Activated CD4-positive, alpha-beta T cell treated with anti-CD3 and anti-CD28 coated beads for 4 hours (primary cell): ENCODE results near the gene CATSPER3.

ENCODE experiments used
- DNase-seq, 2 donors: peaks; one replicate each; pipeline ENCODE4 v3.0.0-alpha.2; 2020

Gene CATSPER3

GRCh38 chr5:135031813-135032694 lies 64.3 kb downstream of the CATSPER3 start:
- no peak for DNase-seq

- DNase-seq: no peak
Measured at GRCh38 chr5:135032695-135032998, 64.9 kb downstream of the CATSPER3 start.

- DNase-seq: no peak
Measured at GRCh38 chr5:135032999-135033861, 65.5 kb downstream of the CATSPER3 start.

- DNase-seq: no peak
Measured at GRCh38 chr5:135033901-135034235, 66.2 kb downstream of the CATSPER3 start, which contains the start of gene PITX1. Gene PITX1, minus strand, starts transcription at chr5:135034228. Its CDS starts 347 bp downstream, at chr5:135033881.

- DNase-seq: peak; percentile 20 to 22
Measured at GRCh38 chr5:135034236-135034962, 66.7 kb downstream of the CATSPER3 start.

GRCh38 chr5:135034963-135035677 lies 67.4 kb downstream of the CATSPER3 start:
- DNase-seq: no peak

- DNase-seq: no peak
Measured at GRCh38 chr5:135035678-135036030, 67.9 kb downstream of the CATSPER3 start.

- no peak for DNase-seq
Measured at GRCh38 chr5:135036405-135036804, 68.7 kb downstream of the CATSPER3 start.

GRCh38 chr5:135037519-135038204 lies 70.0 kb downstream of the CATSPER3 start:
- no peak for DNase-seq

GRCh38 chr5:135038205-135038812 lies 70.6 kb downstream of the CATSPER3 start:
- DNase-seq: no peak

- DNase-seq: no peak
Measured at GRCh38 chr5:135038813-135039270, 71.1 kb downstream of the CATSPER3 start.

GRCh38 chr5:135039271-135040033 lies 71.7 kb downstream of the CATSPER3 start:
- DNase-seq: no peak

- no peak for DNase-seq
Measured at GRCh38 chr5:135040034-135040332, 72.3 kb downstream of the CATSPER3 start.

GRCh38 chr5:135040333-135041144 lies 72.8 kb downstream of the CATSPER3 start:
- no peak for DNase-seq

GRCh38 chr5:135041145-135041587 lies 73.5 kb downstream of the CATSPER3 start:
- no peak for DNase-seq

- no peak for DNase-seq
Measured at GRCh38 chr5:135041726-135042125, 74.0 kb downstream of the CATSPER3 start.

- DNase-seq: no peak
Measured at GRCh38 chr5:135042595-135042994, 74.9 kb downstream of the CATSPER3 start.

GRCh38 chr5:135045488-135045887 lies 77.8 kb downstream of the CATSPER3 start:
- DNase-seq: no peak

- DNase-seq: no peak
Measured at GRCh38 chr5:135046661-135047346, 79.1 kb downstream of the CATSPER3 start.
